Mucosa of rectum (tissue), 2 donors: ENCODE data around the gene PET117.

ENCODE experiments used
- H3K27ac ChIP-seq, 2 donors: one replicate each; pipeline ENCODE4 v1.7.0; 2013; ENCODE audit warnings: inconsistent platforms in 2 of 2, low read depth in 2 of 2, low read length in 2 of 2
- H3K27me3 ChIP-seq, 2 donors: one replicate each; pipeline ENCODE4 v1.7.0; 2013; ENCODE audit warnings: low read length in 2 of 2; ENCODE audit not compliant: control insufficient read depth in 2 of 2, insufficient read depth in 2 of 2
- H3K36me3 ChIP-seq, 2 donors: one replicate each; pipeline ENCODE4 v1.7.0; 2013; ENCODE audit warnings: low read length in 2 of 2; ENCODE audit not compliant: control insufficient read depth in 2 of 2, insufficient read depth in 2 of 2
- H3K4me1 ChIP-seq, 2 donors: one replicate each; pipeline ENCODE4 v1.7.0; 2013; ENCODE audit warnings: low read length in 2 of 2, mild to moderate bottlenecking in 1 of 2; ENCODE audit not compliant: control insufficient read depth in 2 of 2, insufficient read depth in 2 of 2
- H3K4me3 ChIP-seq, 2 donors: one replicate each; pipeline ENCODE4 v1.7.0; 2013; ENCODE audit warnings: low read length in 2 of 2
- H3K9ac ChIP-seq, 2 donors: one replicate each; pipeline ENCODE4 v1.7.0; 2013; ENCODE audit warnings: low read length in 2 of 2, low read depth in 1 of 2, mild to moderate bottlenecking in 1 of 2
- H3K9me3 ChIP-seq, 2 donors: one replicate each; pipeline ENCODE4 v1.7.0; 2013; ENCODE audit warnings: low read length in 2 of 2; ENCODE audit not compliant: control insufficient read depth in 2 of 2
- donor health status: healthy.
- donor health status: Normal muscosa, but diverticular disease.

PET117 gene

DNA sequence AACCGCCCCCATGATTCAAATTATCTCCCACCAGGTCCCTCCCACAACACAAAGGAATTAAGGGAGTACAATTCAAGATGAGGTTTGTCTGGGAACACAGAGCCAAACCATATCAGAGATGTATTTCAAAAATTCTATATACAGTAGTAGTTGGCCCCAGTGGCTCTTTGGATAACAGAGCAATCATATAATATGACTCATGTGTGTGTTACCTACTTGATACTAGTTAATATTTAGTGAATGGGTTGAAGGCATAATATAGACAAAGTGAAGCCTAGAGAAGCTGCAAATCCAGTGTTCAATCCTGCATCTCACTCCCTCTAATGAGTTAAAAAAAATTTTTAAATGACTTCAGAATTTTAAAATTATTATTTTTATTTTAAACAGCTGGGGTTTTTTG lies 43.2 kb downstream of the PET117 start:
- no peaks in the 10 kb centered on the region for H3K27me3 ChIP-seq
- H3K4me3 ChIP-seq: no peak overlapping the region
- no peak overlapping the region for H3K9ac ChIP-seq
- H3K36me3 ChIP-seq: peaks cover 36 to 46% of the 10 kb centered on the region in 2 donors
- H3K4me1 ChIP-seq: no peaks in the 10 kb centered on the region
- H3K9me3 ChIP-seq: no peaks in the 10 kb centered on the region
- H3K27ac ChIP-seq: no peak overlapping the region

DNA sequence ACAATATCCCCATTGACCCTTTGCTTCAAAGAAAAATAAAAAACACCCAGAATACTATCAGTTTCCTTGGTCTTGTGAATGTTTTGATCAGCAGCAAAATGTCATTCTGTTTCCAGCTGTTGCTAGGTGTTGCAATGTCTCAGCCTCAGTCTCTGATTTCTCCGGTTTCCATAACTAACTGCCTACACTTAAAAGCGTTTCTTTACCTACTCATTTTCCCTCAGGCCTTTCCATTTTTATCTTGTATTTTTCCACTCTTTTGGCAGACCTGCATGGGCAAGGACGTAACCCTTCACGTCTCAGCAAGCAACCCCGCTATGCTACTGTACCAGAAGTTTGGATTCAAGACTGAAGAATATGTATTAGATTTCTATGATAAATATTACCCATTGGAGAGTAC lies 49.4 kb downstream of the PET117 start:
- peaks cover 52 to 60% of the 10 kb centered on the region in 2 donors for H3K36me3 ChIP-seq
- no peak overlapping the region for H3K27ac ChIP-seq

GRCh38 chr20:18188434-18188833 lies 50.8 kb downstream of the PET117 start:
- Histone ChIP-seq H3K4me1 (no peaks in the 10 kb centered on the region), H3K36me3 (peaks cover 43 to 49% of the 10 kb centered on the region in 2 donors), H3K27me3 (no peaks in the 10 kb centered on the region), H3K4me3 (no peak overlapping the region), H3K9me3 (no peaks in the 10 kb centered on the region), H3K9ac (no peak overlapping the region), H3K27ac (no peak overlapping the region)

More for the DNA sequence above, 49.4 kb downstream of the PET117 start:
- H3K9ac ChIP-seq: no peak overlapping the region
- no peaks in the 10 kb centered on the region for H3K9me3 ChIP-seq
- H3K27me3 ChIP-seq: no peaks in the 10 kb centered on the region
- no peaks in the 10 kb centered on the region for H3K4me1 ChIP-seq
- no peak overlapping the region for H3K4me3 ChIP-seq

GRCh38 chr20:18190338-18191233 lies 52.9 kb downstream of the PET117 start:
- H3K27ac ChIP-seq: no peak overlapping the region
- no peak overlapping the region for H3K4me3 ChIP-seq
- H3K27me3 ChIP-seq: no peaks in the 10 kb centered on the region
- H3K4me1 ChIP-seq: no peaks in the 10 kb centered on the region
- no peaks in the 10 kb centered on the region for H3K9me3 ChIP-seq
- no peak overlapping the region for H3K9ac ChIP-seq
- H3K36me3 ChIP-seq: peaks cover 25 to 31% of the 10 kb centered on the region in 2 donors

GRCh38 chr20:18191306-18191705 lies 53.6 kb downstream of the PET117 start:
- Histone ChIP-seq H3K9ac (no peak overlapping the region), H3K27ac (no peak overlapping the region), H3K4me3 (no peak overlapping the region), H3K9me3 (no peaks in the 10 kb centered on the region), H3K4me1 (no peaks in the 10 kb centered on the region), H3K36me3 (peaks cover 19 to 24% of the 10 kb centered on the region in 2 donors), H3K27me3 (no peaks in the 10 kb centered on the region)
